HL-60 (cell line): ENCODE data around the gene EPM2A.

ENCODE experiments used
- DNase-seq, 2 experiments: peaks; one replicate each; pipeline ENCODE4 v3.0.0-alpha.2; 2010 to 2020; ENCODE audit warnings: low read depth in 1 of 2, low spot score in 1 of 2
- H3K27ac ChIP-seq: fragments of 250-450 bp; sonication (Bioruptor Pico); replicated peaks from 2 replicates; pipeline ENCODE4 v1.5.1; 2020; ENCODE audit warnings: mild to moderate bottlenecking, moderate library complexity
- H3K27me3 ChIP-seq: fragments of 250-450 bp; sonication (Bioruptor Pico); 2 replicates; pipeline ENCODE4 v1.5.1; 2021; ENCODE audit warnings: mild to moderate bottlenecking, moderate library complexity; ENCODE audit not compliant: insufficient read depth, poor library complexity, severe bottlenecking
- H3K4me3 ChIP-seq: replicated peaks from 2 replicates; pipeline ENCODE4 v1.5.1; 2011; ENCODE audit warnings: mild to moderate bottlenecking, control low read depth, low read length; ENCODE audit not compliant: insufficient read depth
- CTCF ChIP-seq: IDR thresholded peaks from one replicate; pipeline ENCODE4 v1.5.1; 2011; ENCODE audit warnings: low read length, control low read depth, inconsistent platforms; ENCODE audit not compliant: insufficient read depth
- GABPA ChIP-seq: IDR thresholded peaks from 2 replicates; pipeline ENCODE4 v1.6.1; 2012; ENCODE audit warnings: low read depth
- POLR2AphosphoS5 ChIP-seq: IDR thresholded peaks from 2 replicates; pipeline ENCODE4 v1.6.1; 2012; ENCODE audit warnings: low read depth
- REST ChIP-seq: IDR thresholded peaks from 2 replicates; pipeline ENCODE4 v1.6.1; 2012; ENCODE audit warnings: low read depth; ENCODE audit not compliant: insufficient replicate concordance
- SPI1 ChIP-seq: IDR thresholded peaks from 2 replicates; pipeline ENCODE4 v1.6.1; 2012; ENCODE audit warnings: low read depth, mild to moderate bottlenecking, borderline replicate concordance

Gene EPM2A

DNA sequence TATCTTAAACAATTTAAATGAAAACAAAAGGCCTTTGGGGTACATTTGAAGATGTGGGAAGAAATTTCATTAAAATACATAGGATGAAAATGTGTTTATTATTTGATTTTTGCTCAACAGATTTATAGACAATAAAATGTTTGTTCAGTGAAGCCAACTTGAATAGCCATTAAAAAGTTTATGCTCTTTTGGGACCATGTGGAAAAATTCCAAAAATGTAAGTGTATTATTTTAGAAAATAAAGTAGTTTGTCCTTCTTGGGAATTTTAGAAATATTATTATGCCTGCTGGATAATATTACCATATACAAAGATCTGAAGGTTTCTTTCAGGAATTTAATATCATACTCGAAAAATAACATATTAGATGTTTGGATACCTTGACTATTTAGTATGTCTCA is 131.3 kb downstream of the EPM2A start:
- Histone ChIP-seq H3K27ac (no peak overlapping the region), H3K27me3 (no peaks in the 10 kb centered on the region), H3K4me3 (no peak overlapping the region)
- TF ChIP-seq CTCF (no peak), GABPA (no peak)
- DNase-seq: no peak

GRCh38 chr6:145603424-145603833 is 131.9 kb downstream of the EPM2A start:
- H3K27ac ChIP-seq: no peak overlapping the region
- no peaks in the 10 kb centered on the region for H3K27me3 ChIP-seq
- H3K4me3 ChIP-seq: no peak overlapping the region
- no peak for DNase-seq
- TF ChIP-seq GABPA (no peak), POLR2AphosphoS5 (no peak), REST (no peak), SPI1 (no peak), CTCF (no peak)

- TF ChIP-seq CTCF (no peak), SPI1 (no peak), REST (no peak), POLR2AphosphoS5 (no peak), GABPA (no peak)
- no peak overlapping the region for H3K27ac ChIP-seq
- no peak overlapping the region for H3K4me3 ChIP-seq
- DNase-seq: no peak
- no peaks in the 10 kb centered on the region for H3K27me3 ChIP-seq
Measured at GRCh38 chr6:145602726-145603326, 132.5 kb downstream of the EPM2A start.

DNA sequence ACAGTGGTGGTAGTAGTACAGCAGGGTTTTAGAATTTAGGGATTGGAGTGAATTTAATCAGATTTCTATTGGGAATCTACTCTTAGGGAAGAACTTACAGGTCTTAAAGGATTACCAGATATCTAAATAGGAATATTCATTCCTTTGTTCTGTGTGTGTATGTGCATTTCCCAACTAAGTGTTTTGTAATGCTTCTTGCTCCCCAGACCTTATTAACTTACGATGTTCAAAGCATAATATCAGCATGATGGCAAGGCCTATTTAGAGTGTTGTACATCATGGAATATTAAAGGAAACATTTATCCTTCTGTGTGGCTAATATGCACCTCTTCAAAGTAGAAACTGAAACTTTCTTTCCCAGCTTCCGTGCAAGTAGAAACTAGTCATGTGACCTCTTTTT is 133.9 kb downstream of the EPM2A start:
- H3K27me3 ChIP-seq: no peaks in the 10 kb centered on the region
- no peak overlapping the region for H3K4me3 ChIP-seq
- no peak for DNase-seq
- TF ChIP-seq SPI1 (no peak), POLR2AphosphoS5 (no peak), REST (no peak), GABPA (no peak), CTCF (no peak)
- no peak overlapping the region for H3K27ac ChIP-seq
